Endothelial cell of umbilical vein (primary cell): ENCODE measurements around the gene MAML3. TPM values are rescaled to one million over a fixed set of nuclear protein-coding genes. Genes with fewer than 3 reads are reported as not detected.

Experiments used
- BruUV-seq: library from RNA; stranded (reverse); fragments of 400-500 nt; replicated peaks from 2 replicates; lab custom pipeline; 2021; lab: Mats Ljungman, UMichigan
- CTCF ChIA-PET: fragments of 300-600, 350-600 bp; sonication (Branson Sonifier 250); formaldehyde crosslinking; loops from one replicate; lab custom pipeline; 2021; ENCODE audit warnings: antibody characterized with exemption, inconsistent platforms; lab: Charles Lee
- POLR2A ChIA-PET: fragments of 300-600, 350-600 bp; sonication (Branson Sonifier 250); formaldehyde crosslinking; loops from one replicate; lab custom pipeline; 2021; ENCODE audit warnings: antibody characterized with exemption, inconsistent platforms; lab: Charles Lee
- DNase-seq: peaks from one replicate; pipeline ENCODE4 v3.0.0-alpha.2; 2011; ENCODE audit warnings: low read depth, low spot score
- FAIRE-seq: peaks from 2 replicates; lab custom pipeline; 2011; peaks lifted over from hg19 to GRCh38; lab: Jason Lieb, UNC
- H2AFZ ChIP-seq: 2 replicates; pipeline ENCODE4 v1.6.0; 2012; ENCODE audit warnings: low read depth, low read length, control low read depth, inconsistent platforms
- H3K27ac ChIP-seq: 2 replicates; pipeline ENCODE4 v1.5.1; 2011; ENCODE audit warnings: low read depth, mild to moderate bottlenecking, control low read depth, low read length, moderate library complexity; ENCODE audit not compliant: insufficient read depth
- H3K27me3 ChIP-seq, 2 experiments: 2 replicates each; pipeline versions ENCODE4 v1.6.0 to v1.6.1; 2011; ENCODE audit warnings: low read length in 2 of 2, mixed read lengths in 1 of 2; ENCODE audit not compliant: control insufficient read depth in 2 of 2, insufficient read depth in 2 of 2
- H3K36me3 ChIP-seq, 2 experiments: 2 replicates in 1 of 2; 3 replicates in 1 of 2; pipeline ENCODE4 v1.5.1; 2011; ENCODE audit warnings: low read length in 2 of 2, mild to moderate bottlenecking in 1 of 2, moderate library complexity in 1 of 2; ENCODE audit not compliant: control insufficient read depth in 2 of 2, insufficient read depth in 2 of 2; ENCODE audit errors: extremely low read depth in 1 of 2
- H3K4me1 ChIP-seq: 3 replicates; pipeline ENCODE4 v1.5.1; 2011; ENCODE audit warnings: mild to moderate bottlenecking, low read length; ENCODE audit not compliant: control insufficient read depth, insufficient read depth; ENCODE audit errors: extremely low read depth
- H3K4me2 ChIP-seq: 2 replicates; pipeline ENCODE4 v1.6.1; 2011; ENCODE audit warnings: low read length, control low read depth, mixed read lengths; ENCODE audit not compliant: insufficient read depth
- H3K4me3 ChIP-seq, 3 experiments: fragments of 200-600 bp in 1 of 3; sonication (generic), shearing (Covaris generic) in 1 of 3; replicated peaks in 1 of 3; 2 replicates each; pipeline ENCODE4 v1.5.1; 2011 to 2016; ENCODE audit warnings: control low read depth in 3 of 3, low read length in 3 of 3, mild to moderate bottlenecking in 2 of 3, inconsistent platforms in 1 of 3, low read depth in 1 of 3, moderate library complexity in 1 of 3; ENCODE audit not compliant: insufficient read depth in 1 of 3
- H3K79me2 ChIP-seq: 2 replicates; pipeline ENCODE4 v1.6.0; 2012; ENCODE audit warnings: low read length, inconsistent platforms; ENCODE audit not compliant: control insufficient read depth, insufficient read depth
- H3K9ac ChIP-seq: replicated peaks from 2 replicates; pipeline ENCODE3; 2011; ENCODE audit warnings: low read length, control low read depth; ENCODE audit not compliant: insufficient read depth; ENCODE audit errors: extremely low read depth
- H3K9me1 ChIP-seq: replicated peaks from 3 replicates; pipeline ENCODE4 v1.6.0; 2011; ENCODE audit warnings: mild to moderate bottlenecking, low read length; ENCODE audit not compliant: control insufficient read depth, insufficient read depth; ENCODE audit errors: extremely low read depth
- H3K9me3 ChIP-seq: replicated peaks from 2 replicates; pipeline ENCODE4 v1.5.1; 2012; ENCODE audit warnings: low read length, inconsistent platforms; ENCODE audit not compliant: control insufficient read depth, insufficient read depth
- H4K20me1 ChIP-seq: replicated peaks from 2 replicates; pipeline ENCODE3; 2011; ENCODE audit warnings: mild to moderate bottlenecking, low read length; ENCODE audit not compliant: control insufficient read depth, insufficient read depth; ENCODE audit errors: extremely low read depth
- EZH2 ChIP-seq: IDR thresholded peaks from 2 replicates; pipeline ENCODE4 v1.6.1; 2012; ENCODE audit warnings: borderline replicate concordance, low read depth, mild to moderate bottlenecking, moderate library complexity, low read length, inconsistent platforms; ENCODE audit not compliant: severe bottlenecking
- FOS ChIP-seq: IDR thresholded peaks from 2 replicates; pipeline ENCODE4 v1.6.1; 2011; ENCODE audit warnings: mild to moderate bottlenecking, low read length, moderate library complexity, borderline replicate concordance; ENCODE audit not compliant: insufficient read depth
- GATA2 ChIP-seq: IDR thresholded peaks from 2 replicates; pipeline ENCODE4 v1.7.0; 2011; ENCODE audit warnings: low read depth, mild to moderate bottlenecking, moderate library complexity, mixed read lengths, low read length; ENCODE audit not compliant: insufficient read length, insufficient read depth
- JUN ChIP-seq: IDR thresholded peaks from 2 replicates; pipeline ENCODE4 v1.6.1; 2011; ENCODE audit warnings: borderline replicate concordance, low read depth; ENCODE audit not compliant: insufficient read length, insufficient read depth
- POLR2A ChIP-seq: IDR thresholded peaks from 2 replicates; pipeline ENCODE4 v1.6.1; 2012; ENCODE audit warnings: low read depth, mild to moderate bottlenecking, control low read depth, low read length
- POLR2AphosphoS5 ChIP-seq: IDR thresholded peaks from 2 replicates; pipeline ENCODE4 v1.6.1; 2012; ENCODE audit warnings: low read depth, mild to moderate bottlenecking, control low read depth, low read length, moderate library complexity; ENCODE audit not compliant: insufficient read depth
- dilution Hi-C: fragments of 300-500 bp; cut with MboI; formaldehyde crosslinking; loops from one replicate; pipeline ENCODE4 v1.15.0; 2019; ENCODE audit warnings: low sequenced_read_pairs; ENCODE audit not compliant: extremely low pct_ligation_motif_present
- intact Hi-C: fragments of 100-400 bp; cut with micrococcal nuclease; formaldehyde crosslinking; loops from one replicate; pipeline ENCODE4 v1.10.0; 2022
- polyA plus RNA-seq, 4 experiments: library from polyadenylated mRNA; depleted of rRNA in 3 of 4; stranded (reverse) in 3 of 4; unstranded in 1 of 4; fragments of >200 nt; gene quantifications; 2 replicates each; pipeline versions ENCODE4 v1.2.1 to v1.2.3, GENCODE V29; 2011 to 2012; ENCODE audit warnings: missing spikeins in 1 of 4
- total RNA-seq: library from RNA; stranded (reverse); gene quantifications from 2 replicates; pipeline ENCODE4 v1.2.3, GENCODE V29; 2021
- TF ChIP-seq, protein P1 (sequence below): IDR thresholded peaks from 2 replicates; pipeline ENCODE4 v1.6.1; 2011; ENCODE audit not compliant: insufficient read depth, insufficient read length
- TF ChIP-seq, protein P2 (sequence below), 2 donors: IDR thresholded peaks; 1 replicate in 1 of 2; 2 replicates in 1 of 2; pipeline ENCODE4 v1.5.1; 2011; ENCODE audit warnings: low read length in 2 of 2, mild to moderate bottlenecking in 2 of 2, moderate library complexity in 2 of 2, control low read depth in 1 of 2, inconsistent platforms in 1 of 2, low read depth in 1 of 2; ENCODE audit not compliant: insufficient read depth in 1 of 2; ENCODE audit errors: extremely low read depth in 1 of 2

The MAML3 gene
- total and polyA plus RNA-seq, 2 donors (not counting 3 experiments of a cell fraction or from before 2014, with no cell fraction given): 14.0 to 20.3 TPM

DNA sequence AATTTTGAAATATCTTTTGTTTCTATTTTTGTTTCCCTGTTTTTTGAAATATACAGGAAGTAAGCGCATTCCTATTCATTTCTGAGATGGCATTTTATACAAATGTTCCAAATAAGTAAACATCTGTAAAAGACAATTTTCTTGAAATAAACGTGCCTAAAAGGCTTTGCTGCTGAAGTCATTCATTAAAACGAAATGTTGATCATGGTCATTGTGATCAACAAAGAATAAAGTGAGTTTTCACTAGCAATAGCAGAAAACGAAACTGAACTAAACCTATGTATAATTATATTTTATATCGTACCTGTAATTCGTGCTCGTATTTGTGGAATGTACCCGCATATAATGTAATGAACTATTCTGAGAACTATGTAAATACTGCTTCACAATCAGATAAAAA is 267.2 kb downstream of the MAML3 start:
- no peak overlapping the region for H3K4me3 ChIP-seq
- no peak for FAIRE-seq
- H3K36me3 ChIP-seq: no peaks in the 10 kb centered on the region
- no peaks in the 10 kb centered on the region for H3K9me1 ChIP-seq
- dilution Hi-C loops: no loop called here
- ChIA-PET POLR2A (no interaction called here), CTCF (interaction anchor here (1.0 to 1.1 kb wide), 2 partner anchors 14 to 118 kb away, joined by 3 read pairs; no protein-coding TSS in a partner anchor)
- no peak overlapping the region for H3K27ac ChIP-seq
- peaks cover 14% of the 10 kb centered on the region for H3K4me1 ChIP-seq
- DNase-seq: no peak
- no peaks in the 10 kb centered on the region for H3K79me2 ChIP-seq
- no peaks in the 10 kb centered on the region for H4K20me1 ChIP-seq
- H3K9me3 ChIP-seq: no peaks in the 10 kb centered on the region
- intact Hi-C loops: no loop called here
- no peak overlapping the region for H2AFZ ChIP-seq
- H3K27me3 ChIP-seq: no peaks in the 10 kb centered on the region
- no peak overlapping the region for H3K4me2 ChIP-seq
- no peak overlapping the region for H3K9ac ChIP-seq
- BruUV-seq: no TSS peak
- TF ChIP-seq, protein P1, sequence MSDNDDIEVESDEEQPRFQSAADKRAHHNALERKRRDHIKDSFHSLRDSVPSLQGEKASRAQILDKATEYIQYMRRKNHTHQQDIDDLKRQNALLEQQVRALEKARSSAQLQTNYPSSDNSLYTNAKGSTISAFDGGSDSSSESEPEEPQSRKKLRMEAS: no peak
- TF ChIP-seq JUN (no peak), POLR2A (no peak), FOS (no peak), GATA2 (no peak), EZH2 (no peak), POLR2AphosphoS5 (no peak)
- TF ChIP-seq, protein P2, sequence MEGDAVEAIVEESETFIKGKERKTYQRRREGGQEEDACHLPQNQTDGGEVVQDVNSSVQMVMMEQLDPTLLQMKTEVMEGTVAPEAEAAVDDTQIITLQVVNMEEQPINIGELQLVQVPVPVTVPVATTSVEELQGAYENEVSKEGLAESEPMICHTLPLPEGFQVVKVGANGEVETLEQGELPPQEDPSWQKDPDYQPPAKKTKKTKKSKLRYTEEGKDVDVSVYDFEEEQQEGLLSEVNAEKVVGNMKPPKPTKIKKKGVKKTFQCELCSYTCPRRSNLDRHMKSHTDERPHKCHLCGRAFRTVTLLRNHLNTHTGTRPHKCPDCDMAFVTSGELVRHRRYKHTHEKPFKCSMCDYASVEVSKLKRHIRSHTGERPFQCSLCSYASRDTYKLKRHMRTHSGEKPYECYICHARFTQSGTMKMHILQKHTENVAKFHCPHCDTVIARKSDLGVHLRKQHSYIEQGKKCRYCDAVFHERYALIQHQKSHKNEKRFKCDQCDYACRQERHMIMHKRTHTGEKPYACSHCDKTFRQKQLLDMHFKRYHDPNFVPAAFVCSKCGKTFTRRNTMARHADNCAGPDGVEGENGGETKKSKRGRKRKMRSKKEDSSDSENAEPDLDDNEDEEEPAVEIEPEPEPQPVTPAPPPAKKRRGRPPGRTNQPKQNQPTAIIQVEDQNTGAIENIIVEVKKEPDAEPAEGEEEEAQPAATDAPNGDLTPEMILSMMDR (IDR thresholded peaks at IDR 0.05; ENCODE audit: extremely low read depth in 1 of 2, insufficient read depth in 1 of 2, low read depth in 1 of 2, low read length in 2 of 2): no peak
